ENCODE measurements around the gene MALT1.

GRCh38 chr18:58781627-58782194, 110.4 kb downstream of the MALT1 start:
- TF ChIP-seq EZH2 (IDR thresholded peaks at IDR 0.05; ENCODE audit: borderline replicate concordance, insufficient read depth, low read length, poor library complexity, severe bottlenecking) (no peak), CTCF (IDR thresholded peaks at IDR 0.05; ENCODE audit: poor library complexity, severe bottlenecking) (peak; percentile 98), POLR2AphosphoS5 (IDR thresholded peaks at IDR 0.05) (no peak), SMC3 (conservative IDR thresholded peaks at IDR 0.05; ENCODE audit: poor library complexity) (peak; percentile 100), RAD21 (conservative IDR thresholded peaks at IDR 0.05) (peak; percentile 99), TAF1 (IDR thresholded peaks at IDR 0.05; ENCODE audit: low read depth) (no peak)
- TF ChIP-seq, protein P1, sequence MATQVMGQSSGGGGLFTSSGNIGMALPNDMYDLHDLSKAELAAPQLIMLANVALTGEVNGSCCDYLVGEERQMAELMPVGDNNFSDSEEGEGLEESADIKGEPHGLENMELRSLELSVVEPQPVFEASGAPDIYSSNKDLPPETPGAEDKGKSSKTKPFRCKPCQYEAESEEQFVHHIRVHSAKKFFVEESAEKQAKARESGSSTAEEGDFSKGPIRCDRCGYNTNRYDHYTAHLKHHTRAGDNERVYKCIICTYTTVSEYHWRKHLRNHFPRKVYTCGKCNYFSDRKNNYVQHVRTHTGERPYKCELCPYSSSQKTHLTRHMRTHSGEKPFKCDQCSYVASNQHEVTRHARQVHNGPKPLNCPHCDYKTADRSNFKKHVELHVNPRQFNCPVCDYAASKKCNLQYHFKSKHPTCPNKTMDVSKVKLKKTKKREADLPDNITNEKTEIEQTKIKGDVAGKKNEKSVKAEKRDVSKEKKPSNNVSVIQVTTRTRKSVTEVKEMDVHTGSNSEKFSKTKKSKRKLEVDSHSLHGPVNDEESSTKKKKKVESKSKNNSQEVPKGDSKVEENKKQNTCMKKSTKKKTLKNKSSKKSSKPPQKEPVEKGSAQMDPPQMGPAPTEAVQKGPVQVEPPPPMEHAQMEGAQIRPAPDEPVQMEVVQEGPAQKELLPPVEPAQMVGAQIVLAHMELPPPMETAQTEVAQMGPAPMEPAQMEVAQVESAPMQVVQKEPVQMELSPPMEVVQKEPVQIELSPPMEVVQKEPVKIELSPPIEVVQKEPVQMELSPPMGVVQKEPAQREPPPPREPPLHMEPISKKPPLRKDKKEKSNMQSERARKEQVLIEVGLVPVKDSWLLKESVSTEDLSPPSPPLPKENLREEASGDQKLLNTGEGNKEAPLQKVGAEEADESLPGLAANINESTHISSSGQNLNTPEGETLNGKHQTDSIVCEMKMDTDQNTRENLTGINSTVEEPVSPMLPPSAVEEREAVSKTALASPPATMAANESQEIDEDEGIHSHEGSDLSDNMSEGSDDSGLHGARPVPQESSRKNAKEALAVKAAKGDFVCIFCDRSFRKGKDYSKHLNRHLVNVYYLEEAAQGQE (IDR thresholded peaks at IDR 0.05; ENCODE audit: borderline replicate concordance): no peak
